T-helper 9 cell (primary cell): ENCODE results near the gene CFB.
"Not testable (repeated sequence)": the region's sequence is repeated elsewhere in the genome, so short reads cannot be mapped to it uniquely, and the experiment has no call there.

Experiments
- DNase-seq: peaks from one replicate; pipeline ENCODE4 v3.0.0-alpha.2; 2020
- total RNA-seq, 2 donors: gene quantifications; one replicate each; lab custom pipeline; 2026; lab: John Stamatoyannopoulos, UW

CFB gene
- total RNA-seq: 0 reads per million in 2 donors

- no peak for DNase-seq
Measured at GRCh38 chr6:31945507-31946369, at the start of gene CFB. Gene CFB, plus strand, starts transcription at chr6:31946095. Its CDS starts 127 bp downstream, at chr6:31946222.

DNA sequence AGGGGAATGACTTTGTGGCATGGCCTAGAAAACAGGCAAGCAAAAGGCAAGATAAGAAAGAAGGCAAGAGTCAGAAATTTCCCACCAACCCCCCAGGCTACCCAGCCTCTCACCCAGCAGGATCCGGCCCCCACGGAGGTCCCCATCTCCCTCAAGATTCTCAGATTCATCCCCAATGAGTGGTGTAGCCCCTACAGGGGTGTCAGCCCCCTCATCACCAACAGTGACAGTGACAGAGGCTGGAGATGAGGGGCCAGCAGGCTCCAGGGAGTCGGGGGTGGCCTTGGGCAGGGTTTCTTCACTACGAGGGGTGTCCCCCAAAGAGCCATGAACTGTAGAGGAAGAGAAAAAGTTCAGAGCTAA lies 49.4 kb upstream of the CFB start:
- DNase-seq: no peak

DNA sequence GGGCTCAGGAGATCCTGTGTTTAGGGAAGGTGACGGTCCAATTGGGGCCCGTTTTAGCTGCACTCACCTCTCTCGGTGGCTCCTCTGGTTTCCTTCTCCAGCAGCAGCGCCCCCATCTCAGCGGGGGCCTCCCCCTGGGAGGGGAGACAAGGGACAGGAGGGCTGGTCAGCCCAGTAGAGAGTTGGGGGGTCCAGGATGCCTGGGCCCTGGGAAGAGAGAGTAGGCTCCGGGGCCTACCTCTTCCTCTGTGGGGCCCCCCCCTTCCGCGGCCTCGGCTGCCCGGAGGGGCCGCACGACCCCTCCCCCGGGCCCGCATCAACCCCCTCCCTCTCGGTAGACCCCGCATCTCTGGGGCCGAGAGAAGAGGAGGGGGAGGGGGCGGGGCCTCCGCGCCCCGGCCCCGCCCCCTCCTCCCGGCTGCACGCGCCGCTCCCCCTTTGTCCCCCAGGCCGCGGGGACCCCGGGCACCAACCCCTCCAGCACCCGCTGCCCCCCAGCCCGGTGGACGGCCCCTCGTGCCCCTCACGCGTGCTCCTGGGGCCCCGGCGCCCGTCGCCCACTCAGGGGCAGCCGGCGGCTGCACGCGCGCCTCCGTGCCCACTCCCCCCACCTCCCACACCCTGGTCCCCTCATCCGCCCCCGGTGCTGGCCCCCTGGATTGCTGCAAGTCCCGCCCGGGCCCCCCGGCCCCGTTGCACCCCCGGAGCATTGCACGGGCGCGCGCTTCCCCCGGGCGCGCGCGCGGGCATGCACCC lies 48.9 kb upstream of the CFB start:
- no peak for DNase-seq

GRCh38 chr6:31897612-31898382 lies 48.1 kb upstream of the CFB start, which contains the start of gene EHMT2:
Gene EHMT2, minus strand, starts transcription at chr6:31897698. Its CDS starts 21 bp downstream, at chr6:31897677.
- DNase-seq: peak; percentile 77

GRCh38 chr6:31898383-31899011 lies 47.4 kb upstream of the CFB start:
- DNase-seq: no peak

DNA sequence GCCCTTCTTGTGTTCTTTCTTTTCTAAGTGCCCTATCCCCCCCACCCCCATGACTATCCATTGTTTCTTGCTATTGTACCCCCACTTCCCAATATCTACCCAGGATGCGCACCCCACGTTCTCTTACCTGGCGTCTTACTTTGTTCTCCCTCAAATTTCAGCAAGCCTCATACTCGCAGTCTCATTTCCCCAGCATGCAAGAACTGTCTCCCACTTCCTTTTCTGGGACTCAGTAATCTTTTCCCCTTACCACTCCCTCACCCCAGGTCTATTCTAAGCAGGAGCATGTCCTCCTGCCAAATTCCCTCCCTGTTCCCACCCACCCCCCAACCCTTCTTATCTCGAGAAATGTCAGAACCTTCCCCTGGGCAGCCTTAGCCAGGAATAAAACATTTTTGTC lies 46.7 kb upstream of the CFB start:
- DNase-seq: no peak

DNA sequence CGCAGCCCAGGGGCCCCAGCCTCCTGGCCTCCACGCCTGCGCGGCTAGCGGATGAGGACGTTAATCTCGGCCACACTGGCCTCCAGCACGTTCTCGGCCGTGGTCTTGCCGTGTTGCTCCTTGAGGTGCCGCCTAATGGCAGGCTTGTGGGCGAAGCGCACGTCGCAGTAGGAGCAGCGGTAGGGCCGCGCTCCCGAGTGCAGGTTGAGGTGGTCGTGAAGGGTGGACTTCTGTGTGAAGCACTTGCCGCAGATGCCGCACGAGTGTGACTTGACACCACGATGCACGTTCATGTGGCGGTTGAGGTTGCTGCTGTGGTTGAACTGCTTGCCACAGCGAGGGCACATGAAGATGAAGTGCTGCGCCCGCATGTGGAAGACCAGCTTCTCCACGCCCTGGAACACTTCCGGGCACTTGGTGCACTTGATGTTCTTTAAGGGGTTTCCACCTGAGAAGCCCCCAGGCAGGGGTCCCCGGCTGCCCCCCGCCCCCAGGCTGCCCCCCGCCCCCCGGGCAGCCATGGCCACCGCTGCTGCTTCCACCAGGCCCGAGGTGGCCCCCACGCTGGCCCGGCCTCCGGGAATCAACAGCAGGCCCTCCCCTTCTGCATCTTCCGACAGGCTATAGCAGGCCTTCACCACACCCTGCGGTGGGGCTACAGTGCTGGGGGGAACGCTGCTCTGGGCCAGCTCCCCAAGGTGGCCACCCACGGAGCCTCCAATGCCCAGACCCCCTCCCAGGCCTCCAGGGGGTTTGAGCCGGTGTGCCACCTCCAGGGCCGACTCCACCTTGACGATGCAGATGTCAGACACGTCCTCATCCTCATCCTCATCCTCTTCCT lies 45.8 kb upstream of the CFB start:
- DNase-seq: no peak

- no peak for DNase-seq
Measured at GRCh38 chr6:31900917-31901414, 44.9 kb upstream of the CFB start.

- DNase-seq: peak; percentile 54
Measured at GRCh38 chr6:31901415-31901952, 44.4 kb upstream of the CFB start.

DNA sequence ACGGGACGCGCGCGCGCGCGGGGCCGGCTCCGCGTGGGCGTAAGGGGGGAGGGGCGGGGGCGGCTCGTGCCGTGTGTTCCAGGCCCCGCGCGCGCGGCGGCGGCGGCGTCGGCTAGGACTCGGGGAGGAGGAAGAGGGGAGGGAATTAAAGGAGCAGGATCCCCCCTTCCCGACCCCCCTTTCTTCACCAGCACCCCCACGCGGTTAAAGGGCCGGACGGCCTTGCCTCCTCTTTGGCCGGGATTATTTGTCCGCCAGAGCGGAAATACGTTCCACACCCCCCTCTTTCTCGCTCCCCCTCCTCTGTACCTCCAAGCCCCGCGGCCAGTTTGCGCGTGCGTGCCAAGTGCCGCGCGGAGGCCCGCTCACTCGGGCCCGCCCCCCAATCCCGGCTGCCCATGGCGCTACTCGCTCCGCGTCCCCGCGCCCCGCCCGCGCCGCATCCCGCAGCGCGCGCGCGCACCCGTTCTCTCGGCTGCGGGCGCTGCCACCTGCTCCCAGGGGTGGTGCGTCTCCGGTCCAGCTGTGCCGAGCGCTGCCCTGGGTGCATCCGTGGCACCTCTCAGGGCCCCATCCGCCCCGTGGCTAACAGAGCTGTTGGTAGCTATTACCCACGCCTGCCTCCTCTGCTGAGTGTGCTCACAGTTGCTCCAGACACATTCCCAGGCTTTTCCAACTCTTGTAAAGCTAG lies 43.8 kb upstream of the CFB start, which contains the start of gene ZBTB12:
ZBTB12 (minus strand) TSS at position 134 of the 691 bp plus-strand sequence. CDS start 781 bp downstream, outside the sequence.
- DNase-seq: peak; percentile 74

DNA sequence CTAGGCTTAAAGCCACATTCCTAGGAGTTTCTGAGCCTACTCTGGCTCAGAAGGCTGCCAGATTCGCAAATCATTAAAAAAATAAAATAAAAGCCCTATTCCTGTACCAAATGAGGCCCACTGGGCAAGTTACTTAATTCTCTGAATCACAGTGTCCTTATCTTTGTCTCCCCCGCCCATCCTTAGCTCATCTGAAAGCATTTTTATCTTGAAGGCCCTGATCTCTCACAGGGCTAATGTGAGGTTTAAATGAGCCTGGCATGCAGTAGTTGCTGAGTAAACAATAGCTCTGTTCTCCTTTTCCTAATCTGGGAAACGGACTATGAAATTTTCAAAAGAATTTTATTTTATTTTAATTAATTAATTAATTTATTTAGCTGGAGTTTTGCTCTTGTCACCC lies 41.9 kb upstream of the CFB start:
- no peak for DNase-seq

GRCh38 chr6:31905041-31905440 lies 40.9 kb upstream of the CFB start:
- no peak for DNase-seq

GRCh38 chr6:31906122-31906521 lies 39.8 kb upstream of the CFB start:
- DNase-seq: no peak

DNA sequence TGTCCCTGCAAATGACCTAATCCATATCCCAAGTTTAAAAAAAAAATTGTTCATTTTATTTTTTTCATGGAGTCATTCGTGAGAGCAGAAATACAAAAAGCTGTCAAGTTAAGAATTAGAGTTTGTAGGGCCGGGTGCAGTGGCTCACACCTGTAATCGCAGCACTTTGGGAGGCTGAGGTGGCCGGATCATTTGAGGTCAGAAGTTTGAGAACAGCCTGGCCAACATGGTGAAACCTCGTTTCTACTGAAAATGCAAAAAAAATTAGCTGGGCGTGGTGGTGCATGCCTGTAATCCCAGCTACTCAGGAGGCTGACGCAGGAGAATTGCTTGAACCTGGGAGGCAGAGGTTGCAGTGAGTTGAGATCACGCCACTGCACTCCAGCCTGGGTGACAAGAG lies 39.2 kb upstream of the CFB start:
- not testable (repeated sequence) for DNase-seq

DNA sequence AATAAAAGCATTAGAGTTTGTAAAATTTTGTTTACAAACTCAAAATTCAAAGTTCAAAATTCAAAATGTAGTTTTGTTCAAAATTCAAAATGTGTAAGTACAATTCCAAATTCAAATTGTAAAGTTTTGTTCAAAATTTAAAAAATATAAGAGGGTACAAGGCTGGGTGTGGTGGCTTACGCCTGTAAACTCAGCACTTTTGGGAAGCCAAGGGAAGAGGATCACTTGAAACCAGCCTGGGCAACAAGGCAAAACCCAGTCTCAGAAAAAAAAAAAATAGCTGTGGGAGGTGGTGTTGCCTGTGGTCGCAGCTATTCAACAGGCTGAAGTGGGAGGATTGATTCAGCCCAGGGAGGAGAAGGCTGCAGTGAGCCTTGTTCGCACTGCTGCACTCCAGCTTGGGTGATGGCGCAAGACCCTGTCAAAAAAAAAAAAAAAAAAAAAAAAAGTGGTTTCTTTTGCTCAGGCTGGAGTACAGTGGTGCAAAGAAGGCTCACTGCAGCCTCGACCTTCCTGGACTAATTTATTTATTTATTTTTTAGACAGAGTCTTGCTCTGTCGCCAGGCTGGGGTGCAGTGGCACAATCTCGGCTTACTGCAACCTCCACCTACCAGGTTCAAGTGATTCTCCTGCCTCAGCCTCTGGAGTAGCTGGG lies 38.6 kb upstream of the CFB start:
- no peak for DNase-seq

DNA sequence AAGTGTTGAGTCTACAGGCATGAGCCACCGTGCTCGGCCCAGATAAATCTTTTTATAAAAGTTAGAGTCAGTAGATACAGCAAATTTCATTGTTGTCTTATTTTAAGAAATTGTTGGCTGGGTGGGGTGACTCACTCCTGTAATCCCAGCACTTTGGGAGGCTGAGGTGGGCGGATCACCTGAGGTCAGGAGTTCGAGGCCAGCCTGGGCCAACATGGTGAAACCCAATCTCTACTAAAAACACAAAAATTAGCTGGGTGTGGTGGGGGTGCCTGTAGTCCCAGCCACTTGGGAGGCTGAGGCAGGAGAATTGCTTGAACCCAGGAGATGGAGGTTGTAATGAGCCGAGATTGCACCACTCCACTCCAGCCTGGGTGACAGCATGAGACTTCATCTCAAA lies 37.6 kb upstream of the CFB start:
- DNase-seq: not testable (repeated sequence)

- DNase-seq: no peak
Measured at GRCh38 chr6:31908791-31909190, 37.1 kb upstream of the CFB start.

DNA sequence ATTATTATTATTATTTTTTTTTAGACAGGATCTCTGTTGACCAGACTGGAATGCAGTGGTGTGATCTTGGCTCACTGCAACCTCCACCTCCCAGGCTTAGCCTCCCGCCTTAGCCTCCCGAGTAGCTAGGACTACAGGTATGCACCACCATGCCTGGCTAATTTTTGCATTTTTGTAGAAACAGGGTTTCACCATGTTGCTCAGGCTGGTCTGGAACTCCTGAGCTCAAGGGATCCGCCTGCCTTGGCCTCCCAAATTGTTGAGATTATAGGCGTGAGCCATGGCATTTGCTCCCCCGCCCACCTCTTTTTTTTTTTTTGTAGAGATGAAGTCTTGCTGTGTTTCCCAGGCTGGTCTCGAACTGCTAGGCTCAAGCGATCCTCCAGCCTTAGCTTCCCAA lies 36.6 kb upstream of the CFB start:
- DNase-seq: not testable (repeated sequence)

- DNase-seq: no peak
Measured at GRCh38 chr6:31911826-31912585, 33.9 kb upstream of the CFB start.
